GM04504 (cell line): Measurements from ENCODE around the gene CNTN1.

Experiments
- DNase-seq: peaks from one replicate; pipeline ENCODE4 v3.0.0-alpha.2; 2012; ENCODE audit warnings: low read depth

The CNTN1 gene

GRCh38 chr12:40691913-40692764 lies at the start of gene CNTN1:
CNTN1 (plus strand) TSS chr12:40692439.
- DNase-seq: no peak

- DNase-seq: no peak
Measured at GRCh38 chr12:40643506-40643905, 48.7 kb upstream of the CNTN1 start.

GRCh38 chr12:40643976-40644375 lies 48.3 kb upstream of the CNTN1 start:
- DNase-seq: no peak

- DNase-seq: no peak
Measured at GRCh38 chr12:40644708-40645107, 47.5 kb upstream of the CNTN1 start.

GRCh38 chr12:40645361-40645760 lies 46.9 kb upstream of the CNTN1 start:
- no peak for DNase-seq

- DNase-seq: no peak
Measured at GRCh38 chr12:40646456-40646855, 45.8 kb upstream of the CNTN1 start.

GRCh38 chr12:40646911-40647310 lies 45.3 kb upstream of the CNTN1 start:
- no peak for DNase-seq

- DNase-seq: no peak
Measured at GRCh38 chr12:40647651-40648050, 44.6 kb upstream of the CNTN1 start.

GRCh38 chr12:40648519-40648918 lies 43.7 kb upstream of the CNTN1 start:
- DNase-seq: no peak

- DNase-seq: no peak
Measured at GRCh38 chr12:40650038-40650704, 42.1 kb upstream of the CNTN1 start.

- no peak for DNase-seq
Measured at GRCh38 chr12:40655451-40655850, 36.8 kb upstream of the CNTN1 start.

GRCh38 chr12:40662366-40662765 lies 29.9 kb upstream of the CNTN1 start:
- DNase-seq: no peak

- DNase-seq: no peak
Measured at GRCh38 chr12:40663781-40664180, 28.5 kb upstream of the CNTN1 start.

GRCh38 chr12:40668099-40668529 lies 24.1 kb upstream of the CNTN1 start:
- no peak for DNase-seq

- DNase-seq: no peak
Measured at GRCh38 chr12:40672741-40673271, 19.4 kb upstream of the CNTN1 start.

GRCh38 chr12:40681148-40681547 lies 11.1 kb upstream of the CNTN1 start:
- no peak for DNase-seq

- DNase-seq: no peak
Measured at GRCh38 chr12:40684986-40685385, 7.3 kb upstream of the CNTN1 start.

- DNase-seq: no peak
Measured at GRCh38 chr12:40688085-40688725, 4.0 kb upstream of the CNTN1 start.

GRCh38 chr12:40689576-40689975 lies 2.7 kb upstream of the CNTN1 start:
- no peak for DNase-seq

- no peak for DNase-seq
Measured at GRCh38 chr12:40692765-40693206, 547 bp downstream of the CNTN1 start.

GRCh38 chr12:40693207-40693821 lies 1.1 kb downstream of the CNTN1 start:
- no peak for DNase-seq

- no peak for DNase-seq
Measured at GRCh38 chr12:40697566-40698259, 5.5 kb downstream of the CNTN1 start.
